Hepatic stellate cell (primary cell): ENCODE data around the gene LTBP3.
A peak's percentile ranks its signal among the peaks of the same experiment; 100 is the strongest.

ENCODE experiments used
- DNase-seq: peaks from one replicate; pipeline ENCODE4 v3.0.0; 2011; ENCODE audit warnings: low spot score

Gene LTBP3

GRCh38 chr11:65506772-65507505 lies 51.2 kb downstream of the LTBP3 start:
- DNase-seq: no peak

- DNase-seq: no peak
Observed at GRCh38 chr11:65506290-65506771, 51.8 kb downstream of the LTBP3 start.

DNA sequence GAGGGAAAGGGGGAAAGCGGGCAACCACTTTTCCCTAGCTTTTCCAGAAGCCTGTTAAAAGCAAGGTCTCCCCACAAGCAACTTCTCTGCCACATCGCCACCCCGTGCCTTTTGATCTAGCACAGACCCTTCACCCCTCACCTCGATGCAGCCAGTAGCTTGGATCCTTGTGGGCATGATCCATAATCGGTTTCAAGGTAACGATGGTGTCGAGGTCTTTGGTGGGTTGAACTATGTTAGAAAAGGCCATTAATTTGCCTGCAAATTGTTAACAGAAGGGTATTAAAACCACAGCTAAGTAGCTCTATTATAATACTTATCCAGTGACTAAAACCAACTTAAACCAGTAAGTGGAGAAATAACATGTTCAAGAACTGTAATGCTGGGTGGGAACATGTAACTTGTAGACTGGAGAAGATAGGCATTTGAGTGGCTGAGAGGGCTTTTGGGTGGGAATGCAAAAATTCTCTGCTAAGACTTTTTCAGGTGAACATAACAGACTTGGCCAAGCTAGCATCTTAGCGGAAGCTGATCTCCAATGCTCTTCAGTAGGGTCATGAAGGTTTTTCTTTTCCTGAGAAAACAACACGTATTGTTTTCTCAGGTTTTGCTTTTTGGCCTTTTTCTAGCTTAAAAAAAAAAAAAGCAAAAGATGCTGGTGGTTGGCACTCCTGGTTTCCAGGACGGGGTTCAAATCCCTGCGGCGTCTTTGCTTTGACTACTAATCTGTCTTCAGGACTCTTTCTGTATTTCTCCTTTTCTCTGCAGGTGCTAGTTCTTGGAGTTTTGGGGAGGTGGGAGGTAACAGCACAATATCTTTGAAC lies 52.5 kb downstream of the LTBP3 start:
- no peak for DNase-seq

GRCh38 chr11:65504674-65505465 lies 53.3 kb downstream of the LTBP3 start:
- no peak for DNase-seq

GRCh38 chr11:65503949-65504673 lies 54.0 kb downstream of the LTBP3 start:
- no peak for DNase-seq

- no peak for DNase-seq
Observed at GRCh38 chr11:65503368-65503948, 54.7 kb downstream of the LTBP3 start.

- DNase-seq: no peak
Observed at GRCh38 chr11:65502555-65503367, 55.4 kb downstream of the LTBP3 start.

GRCh38 chr11:65502274-65502554 lies 55.9 kb downstream of the LTBP3 start:
- DNase-seq: no peak

DNA sequence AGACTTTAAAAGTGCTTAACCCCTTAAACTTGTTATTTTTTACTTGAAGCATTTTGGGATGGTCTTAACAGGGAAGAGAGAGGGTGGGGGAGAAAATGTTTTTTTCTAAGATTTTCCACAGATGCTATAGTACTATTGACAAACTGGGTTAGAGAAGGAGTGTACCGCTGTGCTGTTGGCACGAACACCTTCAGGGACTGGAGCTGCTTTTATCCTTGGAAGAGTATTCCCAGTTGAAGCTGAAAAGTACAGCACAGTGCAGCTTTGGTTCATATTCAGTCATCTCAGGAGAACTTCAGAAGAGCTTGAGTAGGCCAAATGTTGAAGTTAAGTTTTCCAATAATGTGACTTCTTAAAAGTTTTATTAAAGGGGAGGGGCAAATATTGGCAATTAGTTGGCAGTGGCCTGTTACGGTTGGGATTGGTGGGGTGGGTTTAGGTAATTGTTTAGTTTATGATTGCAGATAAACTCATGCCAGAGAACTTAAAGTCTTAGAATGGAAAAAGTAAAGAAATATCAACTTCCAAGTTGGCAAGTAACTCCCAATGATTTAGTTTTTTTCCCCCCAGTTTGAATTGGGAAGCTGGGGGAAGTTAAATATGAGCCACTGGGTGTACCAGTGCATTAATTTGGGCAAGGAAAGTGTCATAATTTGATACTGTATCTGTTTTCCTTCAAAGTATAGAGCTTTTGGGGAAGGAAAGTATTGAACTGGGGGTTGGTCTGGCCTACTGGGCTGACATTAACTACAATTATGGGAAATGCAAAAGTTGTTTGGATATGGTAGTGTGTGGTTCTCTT lies 56.5 kb downstream of the LTBP3 start:
- no peak for DNase-seq

DNA sequence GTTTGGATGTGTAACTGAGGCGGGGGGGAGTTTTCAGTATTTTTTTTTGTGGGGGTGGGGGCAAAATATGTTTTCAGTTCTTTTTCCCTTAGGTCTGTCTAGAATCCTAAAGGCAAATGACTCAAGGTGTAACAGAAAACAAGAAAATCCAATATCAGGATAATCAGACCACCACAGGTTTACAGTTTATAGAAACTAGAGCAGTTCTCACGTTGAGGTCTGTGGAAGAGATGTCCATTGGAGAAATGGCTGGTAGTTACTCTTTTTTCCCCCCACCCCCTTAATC lies 57.0 kb downstream of the LTBP3 start:
- no peak for DNase-seq

GRCh38 chr11:65500387-65501185 lies 57.6 kb downstream of the LTBP3 start:
- DNase-seq: no peak

DNA sequence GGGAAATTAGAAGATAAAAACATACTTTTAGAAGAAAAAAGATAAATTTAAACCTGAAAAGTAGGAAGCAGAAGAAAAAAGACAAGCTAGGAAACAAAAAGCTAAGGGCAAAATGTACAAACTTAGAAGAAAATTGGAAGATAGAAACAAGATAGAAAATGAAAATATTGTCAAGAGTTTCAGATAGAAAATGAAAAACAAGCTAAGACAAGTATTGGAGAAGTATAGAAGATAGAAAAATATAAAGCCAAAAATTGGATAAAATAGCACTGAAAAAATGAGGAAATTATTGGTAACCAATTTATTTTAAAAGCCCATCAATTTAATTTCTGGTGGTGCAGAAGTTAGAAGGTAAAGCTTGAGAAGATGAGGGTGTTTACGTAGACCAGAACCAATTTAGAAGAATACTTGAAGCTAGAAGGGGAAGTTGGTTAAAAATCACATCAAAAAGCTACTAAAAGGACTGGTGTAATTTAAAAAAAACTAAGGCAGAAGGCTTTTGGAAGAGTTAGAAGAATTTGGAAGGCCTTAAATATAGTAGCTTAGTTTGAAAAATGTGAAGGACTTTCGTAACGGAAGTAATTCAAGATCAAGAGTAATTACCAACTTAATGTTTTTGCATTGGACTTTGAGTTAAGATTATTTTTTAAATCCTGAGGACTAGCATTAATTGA lies 58.3 kb downstream of the LTBP3 start:
- no peak for DNase-seq

DNA sequence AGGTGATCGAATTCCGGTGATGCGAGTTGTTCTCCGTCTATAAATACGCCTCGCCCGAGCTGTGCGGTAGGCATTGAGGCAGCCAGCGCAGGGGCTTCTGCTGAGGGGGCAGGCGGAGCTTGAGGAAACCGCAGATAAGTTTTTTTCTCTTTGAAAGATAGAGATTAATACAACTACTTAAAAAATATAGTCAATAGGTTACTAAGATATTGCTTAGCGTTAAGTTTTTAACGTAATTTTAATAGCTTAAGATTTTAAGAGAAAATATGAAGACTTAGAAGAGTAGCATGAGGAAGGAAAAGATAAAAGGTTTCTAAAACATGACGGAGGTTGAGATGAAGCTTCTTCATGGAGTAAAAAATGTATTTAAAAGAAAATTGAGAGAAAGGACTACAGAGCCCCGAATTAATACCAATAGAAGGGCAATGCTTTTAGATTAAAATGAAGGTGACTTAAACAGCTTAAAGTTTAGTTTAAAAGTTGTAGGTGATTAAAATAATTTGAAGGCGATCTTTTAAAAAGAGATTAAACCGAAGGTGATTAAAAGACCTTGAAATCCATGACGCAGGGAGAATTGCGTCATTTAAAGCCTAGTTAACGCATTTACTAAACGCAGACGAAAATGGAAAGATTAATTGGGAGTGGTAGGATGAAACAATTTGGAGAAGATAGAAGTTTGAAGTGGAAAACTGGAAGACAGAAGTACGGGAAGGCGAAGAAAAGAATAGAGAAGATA lies 59.0 kb downstream of the LTBP3 start, which contains the start of gene MALAT1:
TSS of gene MALAT1 (plus strand) at position 69 of the 736 bp plus-strand sequence.
- DNase-seq: peak; percentile 55

GRCh38 chr11:65498727-65498976 lies 59.5 kb downstream of the LTBP3 start:
- no peak for DNase-seq

- no peak for DNase-seq
Observed at GRCh38 chr11:65498042-65498726, 60.0 kb downstream of the LTBP3 start.

GRCh38 chr11:65497141-65498041 lies 60.8 kb downstream of the LTBP3 start:
- peak; percentile 79 for DNase-seq
